ENCODE measurements around the gene NEGR1.

DNA sequence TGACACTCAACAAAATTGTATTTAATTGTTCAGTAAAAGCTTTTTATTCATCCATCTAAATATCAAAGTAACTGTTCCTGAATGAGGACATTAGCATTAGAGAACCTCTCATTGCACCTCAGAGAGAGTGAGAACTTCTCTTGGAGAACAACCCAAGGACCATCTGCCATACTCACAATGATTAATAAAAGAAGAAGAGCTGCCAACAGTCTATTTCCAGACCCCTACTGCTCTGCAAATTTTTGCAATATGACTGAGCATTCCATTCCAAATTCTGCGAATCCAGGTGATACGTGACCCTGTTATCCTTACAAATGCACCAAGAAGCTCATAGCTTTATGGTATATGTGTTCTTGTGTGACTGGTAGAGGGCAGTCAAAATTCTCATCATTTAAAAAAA is 422.5 kb downstream of the NEGR1 start:
- TF ChIP-seq TAF1 (conservative IDR thresholded peaks at IDR 0.05) (no peak), GABPA (IDR thresholded peaks at IDR 0.05 in 1 of 2, conservative IDR thresholded peaks at IDR 0.05 in 1 of 2) (no peak), CTCF (IDR thresholded peaks at IDR 0.05; ENCODE audit: low read depth, low read length, missing input control) (no peak)
- TF ChIP-seq, protein P1, sequence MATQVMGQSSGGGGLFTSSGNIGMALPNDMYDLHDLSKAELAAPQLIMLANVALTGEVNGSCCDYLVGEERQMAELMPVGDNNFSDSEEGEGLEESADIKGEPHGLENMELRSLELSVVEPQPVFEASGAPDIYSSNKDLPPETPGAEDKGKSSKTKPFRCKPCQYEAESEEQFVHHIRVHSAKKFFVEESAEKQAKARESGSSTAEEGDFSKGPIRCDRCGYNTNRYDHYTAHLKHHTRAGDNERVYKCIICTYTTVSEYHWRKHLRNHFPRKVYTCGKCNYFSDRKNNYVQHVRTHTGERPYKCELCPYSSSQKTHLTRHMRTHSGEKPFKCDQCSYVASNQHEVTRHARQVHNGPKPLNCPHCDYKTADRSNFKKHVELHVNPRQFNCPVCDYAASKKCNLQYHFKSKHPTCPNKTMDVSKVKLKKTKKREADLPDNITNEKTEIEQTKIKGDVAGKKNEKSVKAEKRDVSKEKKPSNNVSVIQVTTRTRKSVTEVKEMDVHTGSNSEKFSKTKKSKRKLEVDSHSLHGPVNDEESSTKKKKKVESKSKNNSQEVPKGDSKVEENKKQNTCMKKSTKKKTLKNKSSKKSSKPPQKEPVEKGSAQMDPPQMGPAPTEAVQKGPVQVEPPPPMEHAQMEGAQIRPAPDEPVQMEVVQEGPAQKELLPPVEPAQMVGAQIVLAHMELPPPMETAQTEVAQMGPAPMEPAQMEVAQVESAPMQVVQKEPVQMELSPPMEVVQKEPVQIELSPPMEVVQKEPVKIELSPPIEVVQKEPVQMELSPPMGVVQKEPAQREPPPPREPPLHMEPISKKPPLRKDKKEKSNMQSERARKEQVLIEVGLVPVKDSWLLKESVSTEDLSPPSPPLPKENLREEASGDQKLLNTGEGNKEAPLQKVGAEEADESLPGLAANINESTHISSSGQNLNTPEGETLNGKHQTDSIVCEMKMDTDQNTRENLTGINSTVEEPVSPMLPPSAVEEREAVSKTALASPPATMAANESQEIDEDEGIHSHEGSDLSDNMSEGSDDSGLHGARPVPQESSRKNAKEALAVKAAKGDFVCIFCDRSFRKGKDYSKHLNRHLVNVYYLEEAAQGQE (IDR thresholded peaks at IDR 0.05) = no peak
- TF ChIP-seq, protein P2, sequence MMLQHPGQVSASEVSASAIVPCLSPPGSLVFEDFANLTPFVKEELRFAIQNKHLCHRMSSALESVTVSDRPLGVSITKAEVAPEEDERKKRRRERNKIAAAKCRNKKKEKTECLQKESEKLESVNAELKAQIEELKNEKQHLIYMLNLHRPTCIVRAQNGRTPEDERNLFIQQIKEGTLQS (IDR thresholded peaks at IDR 0.05) = no peak
